C4-2B (cell line): ENCODE measurements around the gene TMPRSS11D.

Source experiments
- ZFX ChIP-seq: fragments of 450-650 bp; IDR thresholded peaks from 2 replicates; pipeline ENCODE4 v1.6.1; 2017
- TF ChIP-seq, protein P1 (sequence below): fragments of 450-650 bp; conservative IDR thresholded peaks from 2 replicates; pipeline ENCODE4 v1.5.1; 2017; ENCODE audit warnings: mild to moderate bottlenecking

DNA sequence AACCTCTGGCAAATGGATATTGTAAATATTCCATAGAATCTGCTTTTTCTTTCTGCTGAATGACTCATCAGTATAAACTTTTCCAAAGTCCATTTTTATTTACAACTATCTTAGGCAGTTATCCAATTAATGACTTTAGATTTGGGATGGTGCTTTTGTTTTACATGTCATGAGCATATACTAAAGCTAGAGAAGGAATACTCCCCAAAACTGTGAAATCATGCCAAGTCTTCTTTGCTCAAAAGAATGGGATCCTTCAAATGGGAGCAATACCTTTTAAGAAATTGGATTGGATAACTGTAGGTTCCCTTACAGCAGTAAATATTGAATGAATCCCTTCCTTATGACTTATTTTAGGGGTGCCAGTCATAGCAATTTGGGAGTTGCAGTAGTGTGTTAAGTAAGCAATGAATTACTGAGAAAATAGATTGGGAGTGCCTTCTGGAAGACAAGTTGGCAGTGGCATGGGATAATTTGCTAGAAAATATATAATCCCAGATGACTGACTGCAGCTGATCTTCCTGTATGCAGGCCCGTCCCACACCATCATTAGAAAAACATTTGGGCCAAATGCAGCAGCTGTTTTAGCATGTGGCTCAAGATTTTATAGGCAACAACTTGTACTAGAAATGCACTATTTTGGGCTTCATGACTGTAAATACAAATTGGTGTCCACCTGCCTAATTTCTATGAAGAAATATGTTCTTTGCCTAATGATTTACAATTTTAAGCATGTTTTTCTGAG lies 2.8 kb downstream of the TMPRSS11D start:
- TF ChIP-seq, protein P1, sequence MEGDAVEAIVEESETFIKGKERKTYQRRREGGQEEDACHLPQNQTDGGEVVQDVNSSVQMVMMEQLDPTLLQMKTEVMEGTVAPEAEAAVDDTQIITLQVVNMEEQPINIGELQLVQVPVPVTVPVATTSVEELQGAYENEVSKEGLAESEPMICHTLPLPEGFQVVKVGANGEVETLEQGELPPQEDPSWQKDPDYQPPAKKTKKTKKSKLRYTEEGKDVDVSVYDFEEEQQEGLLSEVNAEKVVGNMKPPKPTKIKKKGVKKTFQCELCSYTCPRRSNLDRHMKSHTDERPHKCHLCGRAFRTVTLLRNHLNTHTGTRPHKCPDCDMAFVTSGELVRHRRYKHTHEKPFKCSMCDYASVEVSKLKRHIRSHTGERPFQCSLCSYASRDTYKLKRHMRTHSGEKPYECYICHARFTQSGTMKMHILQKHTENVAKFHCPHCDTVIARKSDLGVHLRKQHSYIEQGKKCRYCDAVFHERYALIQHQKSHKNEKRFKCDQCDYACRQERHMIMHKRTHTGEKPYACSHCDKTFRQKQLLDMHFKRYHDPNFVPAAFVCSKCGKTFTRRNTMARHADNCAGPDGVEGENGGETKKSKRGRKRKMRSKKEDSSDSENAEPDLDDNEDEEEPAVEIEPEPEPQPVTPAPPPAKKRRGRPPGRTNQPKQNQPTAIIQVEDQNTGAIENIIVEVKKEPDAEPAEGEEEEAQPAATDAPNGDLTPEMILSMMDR: no peak
- no peak for TF ChIP-seq ZFX
